Measurements from ENCODE around the gene CXorf49.
A peak's percentile ranks its signal among the peaks of the same experiment; 100 is the strongest.
"Not testable (repeated sequence)": the region's sequence is repeated elsewhere in the genome, so short reads cannot be mapped to it uniquely, and the experiment has no call there.

Gene CXorf49

DNA sequence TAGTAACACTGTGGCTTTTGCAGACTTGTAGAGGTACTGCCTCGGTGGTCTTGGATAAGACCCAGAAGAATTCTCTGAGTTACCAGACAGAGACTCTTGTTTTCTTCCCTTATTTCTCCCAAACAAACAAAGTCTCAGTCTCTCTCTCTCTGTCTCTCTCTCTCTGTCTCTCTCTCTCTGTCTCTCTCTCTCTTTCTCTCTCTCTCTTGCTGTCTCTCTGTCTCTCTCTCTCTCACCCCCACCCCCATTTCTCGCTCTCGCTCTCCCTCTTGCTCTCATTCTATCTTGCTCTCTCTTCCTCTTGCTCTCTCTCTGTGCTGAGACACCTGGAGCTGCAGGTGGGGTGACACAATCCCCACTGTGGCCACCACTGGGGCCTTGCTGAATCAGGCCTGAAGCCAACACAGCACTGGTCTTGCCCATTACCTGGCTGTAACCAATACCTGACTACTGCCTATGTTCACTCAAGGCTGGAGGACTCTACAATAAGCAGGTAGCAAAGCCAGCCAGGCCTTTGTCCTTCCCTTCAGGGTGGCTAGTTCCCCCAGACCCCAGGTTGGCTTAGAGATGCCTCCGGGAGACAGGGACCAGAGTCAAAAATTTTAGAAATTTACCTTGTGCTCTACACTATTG lies 38.4 kb downstream of the CXorf49 start:
- TF ChIP-seq, protein P1, sequence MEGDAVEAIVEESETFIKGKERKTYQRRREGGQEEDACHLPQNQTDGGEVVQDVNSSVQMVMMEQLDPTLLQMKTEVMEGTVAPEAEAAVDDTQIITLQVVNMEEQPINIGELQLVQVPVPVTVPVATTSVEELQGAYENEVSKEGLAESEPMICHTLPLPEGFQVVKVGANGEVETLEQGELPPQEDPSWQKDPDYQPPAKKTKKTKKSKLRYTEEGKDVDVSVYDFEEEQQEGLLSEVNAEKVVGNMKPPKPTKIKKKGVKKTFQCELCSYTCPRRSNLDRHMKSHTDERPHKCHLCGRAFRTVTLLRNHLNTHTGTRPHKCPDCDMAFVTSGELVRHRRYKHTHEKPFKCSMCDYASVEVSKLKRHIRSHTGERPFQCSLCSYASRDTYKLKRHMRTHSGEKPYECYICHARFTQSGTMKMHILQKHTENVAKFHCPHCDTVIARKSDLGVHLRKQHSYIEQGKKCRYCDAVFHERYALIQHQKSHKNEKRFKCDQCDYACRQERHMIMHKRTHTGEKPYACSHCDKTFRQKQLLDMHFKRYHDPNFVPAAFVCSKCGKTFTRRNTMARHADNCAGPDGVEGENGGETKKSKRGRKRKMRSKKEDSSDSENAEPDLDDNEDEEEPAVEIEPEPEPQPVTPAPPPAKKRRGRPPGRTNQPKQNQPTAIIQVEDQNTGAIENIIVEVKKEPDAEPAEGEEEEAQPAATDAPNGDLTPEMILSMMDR (IDR thresholded peaks at IDR 0.05; ENCODE audit: low read depth, low read length), result no peak
- no peak overlapping the region for H3K4me3 ChIP-seq (replicated peaks in 1 of 2; ENCODE audit: low read depth in 2 of 2, low read length in 2 of 2)
- no peak for DNase-seq (ENCODE audit: low read depth in 2 of 2)

DNA sequence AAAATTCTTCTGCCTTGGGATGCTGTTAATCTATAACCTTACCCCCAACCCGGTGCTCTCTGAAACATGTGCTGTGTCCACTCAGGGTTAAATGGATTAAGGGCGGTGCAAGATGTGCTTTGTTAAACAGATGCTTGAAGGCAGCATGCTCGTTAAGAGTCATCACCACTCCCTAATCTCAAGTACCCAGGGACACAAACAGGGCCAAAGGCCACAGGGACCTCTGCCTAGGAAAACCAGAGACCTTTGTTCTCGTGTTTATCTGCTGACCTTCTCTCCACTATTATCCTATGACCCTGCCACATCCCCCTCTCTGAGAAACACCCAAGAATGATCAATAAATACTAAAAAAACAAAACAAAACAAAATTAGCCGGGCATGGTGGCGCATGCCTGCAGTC lies 40.9 kb downstream of the CXorf49 start:
- not testable (repeated sequence) for DNase-seq (ENCODE audit: low read depth in 2 of 2); H3K4me3 ChIP-seq (replicated peaks in 1 of 2; ENCODE audit: low read depth in 2 of 2, low read length in 2 of 2)

DNA sequence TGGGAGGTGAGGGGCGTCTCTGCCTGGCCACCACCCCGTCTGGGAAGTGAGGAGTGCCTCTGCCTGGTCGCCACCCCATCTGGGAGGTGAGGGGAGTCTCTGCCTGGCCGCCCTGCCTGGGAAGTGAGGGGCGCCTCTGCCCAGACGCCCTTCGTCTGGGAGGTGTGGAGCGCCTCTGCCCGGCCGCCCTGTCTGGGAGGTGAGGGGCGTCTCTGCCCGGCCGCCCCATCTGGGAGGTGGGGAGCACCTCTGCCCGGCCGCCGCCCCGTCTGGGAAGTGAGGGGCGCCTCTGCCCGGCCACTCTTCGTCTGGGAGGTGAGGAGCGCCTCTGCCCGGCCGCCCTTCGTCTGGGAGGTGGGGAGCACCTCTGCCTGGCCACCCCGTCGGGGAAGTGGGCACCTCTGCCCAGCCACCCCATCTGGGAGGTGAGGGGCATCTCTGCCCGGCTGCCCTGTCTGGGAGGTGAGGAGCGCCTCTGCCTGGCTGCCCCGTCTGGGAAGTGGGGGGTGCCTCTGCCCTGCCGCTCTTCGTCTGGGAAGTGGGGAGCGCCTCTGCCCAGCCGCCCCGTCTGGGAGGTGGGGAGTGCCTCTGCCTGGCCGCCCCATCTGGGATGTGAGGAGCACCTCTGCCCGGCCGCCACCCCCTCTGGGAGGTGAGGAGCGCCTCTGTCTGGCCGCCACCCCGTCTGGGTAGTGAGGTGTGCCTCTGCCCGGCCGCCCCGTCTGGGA lies 41.9 kb downstream of the CXorf49 start:
- not testable (repeated sequence) for DNase-seq (ENCODE audit: low read depth in 2 of 2)

DNA sequence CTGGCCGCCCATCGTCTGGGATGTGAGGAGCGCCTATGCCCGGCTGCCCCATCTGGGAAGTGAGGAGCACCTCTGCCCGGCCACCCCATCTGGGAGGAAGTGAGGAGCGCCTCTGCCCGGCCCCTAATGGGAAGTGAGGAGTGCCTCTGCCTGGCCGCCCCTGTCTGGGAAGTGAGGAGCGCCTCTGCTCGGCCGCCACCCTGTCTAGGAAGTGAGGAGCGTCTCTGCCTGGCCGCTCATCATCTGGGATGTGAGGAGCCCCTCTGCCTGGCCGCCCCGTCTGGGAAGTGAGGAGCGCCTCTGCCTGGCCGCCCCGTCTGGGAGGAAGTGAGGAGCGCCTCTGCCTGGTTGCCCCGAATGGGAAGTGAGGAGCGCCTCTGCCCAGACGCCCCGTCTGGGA lies 42.4 kb downstream of the CXorf49 start:
- not testable (repeated sequence) for H3K4me3 ChIP-seq (replicated peaks in 1 of 2; ENCODE audit: low read depth in 2 of 2, low read length in 2 of 2); DNase-seq (ENCODE audit: low read depth in 2 of 2)

More for the DNA sequence above, 41.9 kb downstream of the CXorf49 start:
- not testable (repeated sequence) for H3K4me3 ChIP-seq (replicated peaks in 1 of 2; ENCODE audit: low read depth in 2 of 2, low read length in 2 of 2)

DNA sequence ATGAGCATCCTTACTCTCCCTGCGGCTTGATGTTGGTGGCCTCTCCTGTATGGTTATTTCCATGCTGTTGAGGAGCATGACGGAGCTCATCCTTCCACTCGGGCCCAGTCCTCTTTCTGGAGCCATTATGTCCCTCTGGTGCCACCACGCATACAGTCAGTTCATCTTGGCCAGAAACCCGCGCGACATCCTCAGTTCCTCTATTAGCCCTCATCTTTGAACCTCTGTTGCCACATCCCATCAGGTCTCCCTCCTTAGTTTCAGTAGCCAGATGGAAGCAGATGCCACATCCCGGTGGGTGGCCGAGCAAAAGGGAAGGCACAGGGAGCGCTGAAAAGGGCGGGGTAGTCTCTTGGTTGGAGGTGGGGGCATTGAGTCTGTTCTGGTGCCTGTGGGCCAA lies 46.1 kb downstream of the CXorf49 start:
- TF ChIP-seq, protein P1 (IDR thresholded peaks at IDR 0.05; ENCODE audit: low read depth, low read length), result no peak
- H3K4me3 ChIP-seq (replicated peaks in 1 of 2; ENCODE audit: low read depth in 2 of 2, low read length in 2 of 2), result no peak overlapping the region
- no peak for DNase-seq (ENCODE audit: low read depth in 2 of 2)

DNA sequence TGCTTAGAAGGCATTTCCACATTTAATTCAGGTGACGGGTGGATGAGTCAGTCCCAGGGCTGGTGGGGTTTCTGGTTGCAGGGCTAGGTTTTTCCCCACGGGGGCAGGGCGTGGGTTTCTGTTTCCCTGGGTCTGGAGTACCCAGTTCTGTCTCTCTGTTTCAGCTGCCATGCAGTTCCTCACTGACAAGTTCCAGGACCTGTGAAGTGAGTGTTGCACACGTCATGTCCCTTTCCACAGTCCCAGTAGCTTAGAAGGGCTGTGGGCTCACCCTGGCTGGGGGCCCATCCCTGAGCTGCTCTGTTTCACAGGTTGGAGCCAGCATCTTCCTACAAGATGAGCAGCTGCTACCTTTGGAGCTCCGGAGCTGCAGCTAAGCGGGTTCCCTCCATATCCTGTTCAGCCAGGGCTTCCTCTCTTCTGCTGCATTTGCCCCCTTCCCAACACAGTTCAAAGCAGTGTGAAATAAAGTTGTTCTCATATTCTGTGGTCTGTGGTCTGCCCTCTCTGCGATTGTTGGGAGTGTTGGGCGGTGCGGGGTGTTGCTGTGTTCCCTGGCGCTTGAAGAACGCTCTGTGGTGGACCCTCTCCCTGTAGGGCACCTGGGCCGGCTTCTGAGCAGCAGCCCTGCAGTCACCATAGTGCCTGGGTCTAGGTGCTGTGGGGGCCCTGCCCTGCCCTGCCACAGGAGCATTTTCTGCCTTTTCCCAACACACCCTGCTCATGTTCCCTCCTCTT lies 46.9 kb downstream of the CXorf49 start:
- TF ChIP-seq, protein P1 (IDR thresholded peaks at IDR 0.05; ENCODE audit: low read depth, low read length), result no peak
- no peak for DNase-seq (ENCODE audit: low read depth in 2 of 2)
- no peak overlapping the region for H3K4me3 ChIP-seq (replicated peaks in 1 of 2; ENCODE audit: low read depth in 2 of 2, low read length in 2 of 2)

DNA sequence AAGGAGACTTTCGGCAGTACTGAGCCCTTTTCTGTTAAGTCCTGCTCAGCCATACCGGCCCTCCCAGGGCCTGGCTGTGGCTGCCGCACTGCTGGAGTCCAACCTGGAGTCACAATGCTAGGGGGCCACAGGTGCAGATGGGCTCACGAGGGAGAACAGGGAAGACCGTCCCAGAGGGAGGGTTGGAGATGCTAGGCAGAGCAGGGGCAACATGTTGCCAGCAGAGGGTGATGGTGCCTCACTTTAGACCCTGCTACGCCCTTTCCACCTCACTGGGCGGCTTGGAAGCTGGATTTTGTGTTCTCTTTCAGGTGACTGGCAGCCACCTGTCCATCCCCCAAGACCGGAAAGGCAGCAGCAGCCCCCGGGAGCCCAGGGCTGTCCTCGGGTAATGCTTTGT lies 48.1 kb downstream of the CXorf49 start:
- TF ChIP-seq, protein P1 (IDR thresholded peaks at IDR 0.05; ENCODE audit: low read depth, low read length), result peak; percentile 31
- peak in 1 of 2 donors; percentile 12 for DNase-seq (ENCODE audit: low read depth in 2 of 2)
- H3K4me3 ChIP-seq (replicated peaks in 1 of 2; ENCODE audit: low read depth in 2 of 2, low read length in 2 of 2), result not testable (repeated sequence)

DNA sequence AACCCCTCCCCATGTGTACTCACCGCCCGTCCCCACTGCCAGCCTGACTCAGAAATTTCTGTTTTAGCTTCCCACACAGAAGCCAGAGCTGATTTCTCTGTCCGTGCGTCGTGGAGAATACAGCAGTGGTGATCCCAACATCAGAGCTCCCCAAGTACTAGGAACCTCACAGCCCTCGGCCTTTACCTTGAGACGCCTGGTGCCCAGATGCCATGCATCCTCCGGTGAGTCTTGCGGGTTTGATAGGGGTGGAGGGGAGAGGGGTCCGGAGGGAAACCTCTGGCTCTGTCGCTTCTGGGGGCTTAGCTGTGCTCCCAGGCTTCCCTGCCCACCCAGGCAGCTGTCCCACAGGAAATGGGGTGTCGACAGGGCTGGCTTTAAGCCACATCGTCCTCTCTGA lies 48.6 kb downstream of the CXorf49 start:
- DNase-seq (ENCODE audit: low read depth in 2 of 2), result no peak
- no peak overlapping the region for H3K4me3 ChIP-seq (replicated peaks in 1 of 2; ENCODE audit: low read depth in 2 of 2, low read length in 2 of 2)
- TF ChIP-seq, protein P1 (IDR thresholded peaks at IDR 0.05; ENCODE audit: low read depth, low read length), result no peak
